HG02970 (cell line): ENCODE results near the gene EFNA1.
"Not testable (repeated sequence)": the region's sequence is repeated elsewhere in the genome, so short reads cannot be mapped to it uniquely, and the experiment has no call there.

Source experiments
- ATAC-seq: cut with Tn5 transposase; IDR thresholded peaks from one replicate; pipeline ENCODE4 v1.9.1; 2021; ENCODE audit warnings: mild to moderate bottlenecking, moderate library complexity, moderate number of reproducible peaks; ENCODE audit not compliant: unreplicated experiment, low FRiP score

The EFNA1 gene

DNA sequence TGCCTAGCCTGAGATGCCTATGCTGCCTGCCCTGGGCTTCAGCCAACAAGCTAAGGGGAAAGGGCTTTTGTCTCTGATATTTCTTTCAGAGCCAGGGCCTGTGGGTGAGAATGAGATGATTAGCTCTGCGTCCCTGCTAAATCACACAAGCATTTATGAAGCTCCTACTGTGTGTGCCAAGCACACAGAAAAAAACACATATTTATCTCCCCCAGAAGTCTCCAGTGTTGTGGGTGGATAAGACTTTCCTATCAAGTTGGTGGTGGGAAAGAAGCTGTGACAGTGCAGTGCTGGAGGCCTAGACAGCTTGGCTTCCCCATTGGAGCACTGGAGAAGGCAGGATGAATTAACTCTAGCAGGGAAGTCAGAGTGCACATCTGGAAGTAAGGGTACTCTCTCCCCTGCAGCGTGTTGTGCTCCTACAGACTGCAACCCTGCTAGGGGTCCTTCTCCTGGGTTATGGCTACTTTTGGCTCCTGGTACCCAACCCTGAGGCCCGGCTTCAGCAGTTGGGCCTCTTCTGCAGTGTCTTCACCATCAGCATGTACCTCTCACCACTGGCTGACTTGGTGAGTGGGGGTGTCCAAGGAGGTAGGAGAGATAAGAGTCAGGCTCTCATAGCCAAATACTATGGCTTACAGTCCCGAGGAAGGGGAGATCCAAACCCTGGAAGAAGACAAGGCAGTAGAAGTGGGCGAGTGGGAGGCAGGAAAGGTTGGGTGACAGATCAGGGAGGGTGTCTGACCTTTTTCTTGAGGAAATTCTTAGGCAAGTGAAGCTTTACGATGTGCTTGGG is 9.7 kb downstream of the EFNA1 start:
- no peak for ATAC-seq

DNA sequence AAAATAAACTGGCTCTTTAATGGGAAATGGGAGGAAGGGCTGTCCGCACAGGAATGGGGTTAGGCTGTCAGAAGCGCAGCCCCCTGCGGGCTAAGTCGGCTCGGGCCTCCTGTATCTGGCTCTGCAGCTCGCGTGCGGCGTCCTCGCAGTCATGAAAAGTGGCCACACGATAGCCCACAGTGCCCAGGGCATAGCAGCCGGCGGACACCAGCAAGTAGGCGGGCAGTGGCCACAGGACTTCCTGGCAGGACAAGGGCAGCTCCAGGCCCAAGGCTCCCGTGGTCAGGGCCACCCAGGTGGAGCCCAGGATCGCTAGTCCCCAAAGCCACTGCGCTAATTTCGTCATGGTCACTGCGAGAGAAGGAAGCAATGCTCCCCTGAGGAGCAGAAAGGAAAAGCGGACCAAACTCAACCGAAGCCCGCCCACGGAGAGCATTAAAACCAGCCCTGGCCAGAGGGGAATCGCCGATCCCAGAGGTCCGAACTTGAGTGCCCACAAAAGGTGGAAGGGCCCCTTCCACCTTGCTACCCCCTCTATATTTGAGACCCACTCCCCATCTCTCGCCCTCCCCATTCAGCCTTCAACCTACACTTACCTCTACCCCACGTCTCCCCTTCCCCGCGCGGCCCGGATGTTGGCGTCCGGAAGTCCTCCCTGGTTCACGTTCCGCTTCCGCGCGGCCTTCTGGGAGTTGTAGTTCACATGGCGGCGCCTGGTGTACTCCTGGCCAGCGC is 12.4 kb downstream of the EFNA1 start, which contains the start of gene DPM3:
DPM3 (minus strand) TSS at position 637 of the 735 bp plus-strand sequence; CDS start at position 346, 291 bp downstream.
- ATAC-seq, result peak; percentile 39

- no peak for ATAC-seq
These were observed 12.9 kb downstream of the EFNA1 start for GRCh38 chr1:155140630-155140953.

DNA sequence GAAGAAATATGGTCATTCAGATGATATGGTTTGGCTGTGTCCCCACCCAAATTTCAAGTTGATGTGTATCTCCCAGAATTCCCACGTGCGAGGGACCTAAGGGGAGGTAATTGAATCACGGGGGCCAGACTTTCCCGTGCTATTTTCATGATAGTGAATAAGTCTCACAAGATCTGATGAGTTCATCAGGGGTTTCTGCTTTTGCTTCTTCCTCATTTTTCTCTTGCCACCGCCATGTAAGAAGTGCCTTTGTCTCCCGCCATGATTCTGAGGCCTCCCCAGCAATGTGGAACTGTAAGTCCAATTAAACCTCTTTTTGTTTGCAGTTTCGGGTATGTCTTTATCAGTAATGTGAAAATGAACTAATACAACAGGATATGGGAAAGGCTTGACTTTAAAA is 14.1 kb downstream of the EFNA1 start:
- ATAC-seq, result no peak

- ATAC-seq, result no peak
These were observed 17.8 kb downstream of the EFNA1 start for GRCh38 chr1:155145491-155145890.

- ATAC-seq, result not testable (repeated sequence)
These were observed 28.4 kb downstream of the EFNA1 start for GRCh38 chr1:155155996-155156643.

DNA sequence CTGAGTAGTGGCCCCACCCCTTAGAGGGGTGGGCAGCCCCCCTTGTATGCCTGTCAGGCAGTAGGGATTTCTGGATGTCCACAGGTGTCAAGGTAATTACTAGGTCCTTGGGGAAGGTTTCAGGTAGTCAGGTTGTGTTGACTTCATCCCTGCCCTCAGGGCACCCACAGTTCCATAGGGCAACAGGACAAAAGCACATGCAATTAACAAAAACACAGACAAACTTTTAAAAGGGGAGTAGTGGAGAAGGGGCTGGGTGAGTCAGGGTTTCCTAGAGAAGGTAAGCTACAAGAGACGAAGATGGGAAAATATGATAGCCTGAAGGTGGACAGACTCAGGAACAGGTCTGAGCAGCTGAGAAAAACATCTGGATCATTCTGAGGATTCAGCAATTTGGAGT is 31.3 kb downstream of the EFNA1 start:
- no peak for ATAC-seq

GRCh38 chr1:155160128-155160527 is 32.5 kb downstream of the EFNA1 start:
- no peak for ATAC-seq

DNA sequence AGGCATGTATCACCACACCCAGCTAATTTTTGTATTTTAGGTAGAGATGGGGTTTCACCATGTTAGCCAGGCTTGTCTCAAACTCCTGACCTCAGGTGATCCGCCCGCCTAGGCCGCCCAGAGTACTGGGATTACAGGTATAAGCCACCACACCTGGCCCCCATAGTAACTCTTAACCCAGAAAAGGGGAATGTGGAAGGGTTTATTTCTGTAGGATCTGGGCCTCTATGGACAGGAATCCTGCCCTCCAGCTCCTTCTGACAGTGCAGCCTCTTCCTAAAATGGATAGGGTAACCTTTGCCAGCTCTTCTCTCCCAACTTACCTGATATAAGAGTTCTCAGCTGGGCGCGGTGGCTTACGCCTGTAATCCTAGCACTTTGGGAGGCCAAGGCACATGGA is 35.0 kb downstream of the EFNA1 start:
- ATAC-seq, result not testable (repeated sequence)

GRCh38 chr1:155163785-155164184 is 36.1 kb downstream of the EFNA1 start:
- ATAC-seq, result not testable (repeated sequence)

DNA sequence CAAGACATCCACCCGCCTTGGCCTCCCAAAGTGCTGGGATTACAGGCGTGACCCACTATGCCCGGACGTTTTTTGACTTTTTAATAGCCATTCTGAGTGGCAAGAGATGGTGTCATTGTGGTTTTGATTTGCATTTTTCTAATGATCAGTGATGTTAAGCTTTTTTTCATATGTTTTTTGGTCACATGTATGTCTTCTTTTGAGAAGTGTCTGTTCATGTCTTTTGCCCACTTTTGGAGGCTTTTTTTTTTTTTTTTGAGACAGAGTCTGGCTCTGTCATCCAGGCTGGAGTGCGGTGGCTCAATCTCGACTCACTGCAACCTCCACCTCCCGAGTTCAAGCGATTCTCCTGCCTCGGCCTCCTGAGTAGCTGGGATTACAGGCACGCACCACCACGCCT is 36.9 kb downstream of the EFNA1 start:
- ATAC-seq, result not testable (repeated sequence)

DNA sequence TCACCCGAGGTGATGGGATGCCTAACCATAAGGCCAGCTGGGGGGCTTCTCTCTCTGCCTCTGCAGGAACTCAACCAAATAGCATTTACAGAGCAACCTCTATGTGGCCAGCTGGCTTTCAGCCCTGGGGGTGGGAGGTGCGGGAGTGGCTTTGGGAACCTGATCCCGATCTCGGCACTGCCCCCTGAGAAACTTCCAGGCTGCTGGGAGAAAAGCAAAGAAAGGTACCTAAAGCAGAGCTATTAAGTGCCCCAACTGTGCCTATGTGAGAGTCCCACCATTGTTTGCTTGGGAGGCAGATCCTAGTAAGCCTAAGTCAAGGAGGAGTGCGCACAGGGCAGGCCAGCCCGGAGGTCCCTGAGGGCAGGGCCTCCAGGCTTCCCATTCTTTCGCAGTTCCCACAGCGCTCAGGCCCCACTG is 38.4 kb downstream of the EFNA1 start:
- ATAC-seq, result no peak

- no peak for ATAC-seq
These were observed 38.9 kb downstream of the EFNA1 start for GRCh38 chr1:155166471-155167165.

- no peak for ATAC-seq
These were observed 39.8 kb downstream of the EFNA1 start for GRCh38 chr1:155167166-155168104.

DNA sequence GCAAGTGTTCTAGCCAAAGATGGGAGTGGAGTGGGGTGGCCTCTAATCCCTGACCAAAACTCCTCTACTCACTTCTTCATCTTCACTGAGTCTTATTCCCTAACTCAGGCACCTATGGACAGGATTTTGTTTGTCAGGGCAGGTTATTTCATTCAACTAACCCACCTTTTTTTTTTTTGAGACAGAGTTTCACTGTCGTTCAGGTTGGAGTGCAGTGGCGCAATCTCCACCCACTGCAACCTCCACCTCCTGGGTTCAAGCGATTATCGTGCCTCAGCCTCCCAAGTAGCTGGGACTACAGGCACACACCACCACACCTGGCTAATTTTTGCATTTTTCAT is 40.4 kb downstream of the EFNA1 start:
- not testable (repeated sequence) for ATAC-seq

DNA sequence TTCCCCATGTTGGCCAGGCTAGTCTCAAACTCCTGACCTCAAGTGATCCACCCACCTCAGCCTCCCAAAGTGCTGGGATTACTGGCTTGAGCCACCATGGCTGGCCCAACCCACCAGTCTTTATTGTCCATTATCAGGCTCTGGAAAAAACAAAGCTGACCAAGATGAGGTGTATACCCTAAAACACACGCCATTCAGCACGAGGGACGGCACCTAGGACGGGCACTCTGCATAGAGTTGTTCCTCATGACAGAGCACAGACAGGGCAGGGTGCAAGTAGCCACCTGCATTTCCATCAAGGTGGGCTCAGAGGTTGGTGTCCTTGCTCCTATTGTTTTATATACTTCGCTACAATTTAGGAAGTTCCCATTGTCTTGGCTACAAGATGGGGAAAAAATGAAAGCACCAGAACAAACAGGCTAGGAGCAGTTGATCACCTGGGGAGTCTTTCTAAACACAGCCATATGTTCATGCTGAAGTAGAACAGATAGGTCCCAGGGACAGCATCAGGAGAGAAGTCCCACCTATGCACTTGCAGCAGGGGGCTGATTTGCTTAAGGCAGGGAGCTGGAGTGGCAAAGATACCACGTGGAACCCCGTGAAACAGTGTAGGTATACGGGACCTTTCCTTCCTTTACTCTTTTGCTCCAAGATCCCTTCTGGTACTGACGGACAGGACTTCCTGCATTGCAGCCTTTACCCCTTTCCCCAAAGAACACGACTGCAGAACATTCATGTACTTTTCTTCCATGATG is 41.0 kb downstream of the EFNA1 start:
- ATAC-seq, result no peak

- ATAC-seq, result no peak
These were observed 41.9 kb downstream of the EFNA1 start for GRCh38 chr1:155169541-155169940.

GRCh38 chr1:155170101-155170785 is 42.6 kb downstream of the EFNA1 start:
- no peak for ATAC-seq
